BLaER1 (cell line): ENCODE results near the gene NAV2.

Source experiments
- H3K27ac ChIP-seq: shearing (Covaris generic); formaldehyde crosslinking; 2 replicates; pipeline ENCODE4 v1.8.1; 2022
- H3K27me3 ChIP-seq: shearing (Covaris generic); formaldehyde crosslinking; 2 replicates; pipeline ENCODE4 v1.8.1; 2022
- H3K36me3 ChIP-seq: shearing (Covaris generic); formaldehyde crosslinking; 2 replicates; pipeline ENCODE4 v1.8.1; 2022
- H3K4me1 ChIP-seq: shearing (Covaris generic); formaldehyde crosslinking; 2 replicates; pipeline ENCODE4 v1.8.1; 2022
- H3K4me2 ChIP-seq: shearing (Covaris generic); formaldehyde crosslinking; 2 replicates; pipeline ENCODE4 v1.8.1; 2022
- H3K4me3 ChIP-seq: shearing (Covaris generic); formaldehyde crosslinking; 2 replicates; pipeline ENCODE4 v1.8.1; 2022
- H3K9ac ChIP-seq: shearing (Covaris generic); formaldehyde crosslinking; 2 replicates; pipeline ENCODE4 v1.8.1; 2022
- H3K9me3 ChIP-seq: shearing (Covaris generic); formaldehyde crosslinking; 2 replicates; pipeline ENCODE4 v1.8.1; 2022
- H4K20me1 ChIP-seq: shearing (Covaris generic); formaldehyde crosslinking; 2 replicates; pipeline ENCODE4 v1.8.1; 2022
- Cebpa-rat ChIP-seq: shearing (Covaris generic); IDR thresholded peaks from 2 replicates; pipeline ENCODE4 v1.8.1; 2022

The NAV2 gene

GRCh38 chr11:20048707-20049106, 336.1 kb downstream of the NAV2 start:
- H3K36me3 ChIP-seq, result no peaks in the 10 kb centered on the region
- no peaks in the 10 kb centered on the region for H3K27me3 ChIP-seq
- H3K9me3 ChIP-seq, result no peaks in the 10 kb centered on the region
- no peak for TF ChIP-seq Cebpa-rat
- H3K9ac ChIP-seq, result no peak overlapping the region
- H3K4me2 ChIP-seq, result peak overlapping the region; percentile 4; the same call in 1 of the 2 replicates
- no peak overlapping the region for H3K4me3 ChIP-seq
- H3K4me1 ChIP-seq, result peaks cover 45% of the 10 kb centered on the region
- no peak overlapping the region for H3K27ac ChIP-seq
- H4K20me1 ChIP-seq, result no peaks in the 10 kb centered on the region

GRCh38 chr11:20049231-20049630, 336.6 kb downstream of the NAV2 start:
- H3K4me3 ChIP-seq, result no peak overlapping the region
- H3K27me3 ChIP-seq, result no peaks in the 10 kb centered on the region
- no peaks in the 10 kb centered on the region for H3K36me3 ChIP-seq
- H3K9me3 ChIP-seq, result no peaks in the 10 kb centered on the region
- peaks cover 41% of the 10 kb centered on the region for H3K4me1 ChIP-seq
- no peak for TF ChIP-seq Cebpa-rat
- peak overlapping the region; percentile 4; the same call in 1 of the 2 replicates for H3K4me2 ChIP-seq
- H3K27ac ChIP-seq, result no peak overlapping the region
- H3K9ac ChIP-seq, result no peak overlapping the region
- H4K20me1 ChIP-seq, result no peaks in the 10 kb centered on the region

DNA sequence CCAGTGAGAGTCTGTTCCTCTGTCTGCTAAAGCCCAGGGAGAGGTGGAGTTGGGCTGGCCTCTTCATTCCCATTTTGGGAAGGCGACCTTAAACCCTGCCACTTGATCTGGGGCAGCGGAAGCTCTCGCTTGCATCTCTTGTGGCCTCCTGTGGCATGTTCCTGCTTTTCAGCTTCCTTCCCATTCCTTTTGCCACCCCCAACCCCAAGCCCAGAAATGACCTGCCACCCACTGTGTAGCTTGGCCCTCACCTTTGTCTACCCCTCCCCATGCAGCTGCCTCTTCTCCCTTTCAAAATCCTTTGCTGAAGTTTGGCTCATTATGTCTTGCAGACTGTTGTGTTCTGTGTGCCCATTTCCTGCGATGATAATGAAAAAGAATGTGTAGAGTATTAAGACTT, 337.4 kb downstream of the NAV2 start:
- Histone ChIP-seq H3K9ac (no peak overlapping the region), H3K4me2 (no peak overlapping the region), H3K9me3 (no peaks in the 10 kb centered on the region), H3K36me3 (no peaks in the 10 kb centered on the region), H4K20me1 (no peaks in the 10 kb centered on the region), H3K4me1 (peaks cover 33% of the 10 kb centered on the region), H3K27ac (no peak overlapping the region), H3K4me3 (no peak overlapping the region), H3K27me3 (no peaks in the 10 kb centered on the region)
- no peak for TF ChIP-seq Cebpa-rat

DNA sequence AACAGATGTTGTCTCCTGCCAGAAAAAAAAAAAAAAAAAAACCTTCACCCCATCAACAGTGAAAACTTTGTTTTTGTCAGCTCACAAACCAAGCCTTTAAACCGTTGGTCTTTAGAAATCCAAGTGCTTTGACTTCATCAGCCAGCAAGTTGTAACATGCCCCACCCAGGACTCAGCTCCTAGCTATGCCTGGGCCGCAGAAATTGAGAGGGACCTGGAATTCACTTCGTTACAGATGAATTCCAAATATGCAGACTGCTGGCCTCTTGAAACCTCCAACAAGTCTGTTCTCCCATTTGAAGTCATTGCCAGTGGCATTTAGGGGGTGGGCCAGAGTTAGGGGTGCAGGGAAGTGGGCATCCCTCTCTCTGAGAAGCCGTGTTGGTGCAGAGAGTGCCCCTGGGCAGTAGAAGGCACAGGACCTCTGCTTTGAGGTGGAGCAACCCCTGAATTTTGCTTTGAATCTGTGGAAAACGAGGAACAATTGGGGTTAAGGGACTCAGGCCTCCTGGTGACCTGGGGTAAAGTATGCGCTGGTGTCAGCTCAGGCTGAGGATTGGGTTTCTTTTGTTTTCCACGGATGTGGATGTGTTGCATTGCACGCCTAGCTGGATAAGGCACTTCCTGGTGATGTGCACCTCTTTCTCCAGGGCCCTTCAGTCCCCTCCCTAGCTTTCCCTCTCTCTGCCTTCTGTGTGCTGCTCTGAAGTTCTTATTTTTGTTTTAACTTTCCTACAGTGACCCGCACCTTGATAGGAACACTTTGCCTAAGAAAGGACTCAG, 338.1 kb downstream of the NAV2 start:
- Histone ChIP-seq H3K9ac (no peak overlapping the region), H3K4me1 (peaks cover 30% of the 10 kb centered on the region), H3K27me3 (no peaks in the 10 kb centered on the region), H3K9me3 (no peaks in the 10 kb centered on the region), H3K4me2 (no peak overlapping the region), H4K20me1 (no peaks in the 10 kb centered on the region), H3K36me3 (no peaks in the 10 kb centered on the region), H3K27ac (no peak overlapping the region), H3K4me3 (no peak overlapping the region)
- no peak for TF ChIP-seq Cebpa-rat

DNA sequence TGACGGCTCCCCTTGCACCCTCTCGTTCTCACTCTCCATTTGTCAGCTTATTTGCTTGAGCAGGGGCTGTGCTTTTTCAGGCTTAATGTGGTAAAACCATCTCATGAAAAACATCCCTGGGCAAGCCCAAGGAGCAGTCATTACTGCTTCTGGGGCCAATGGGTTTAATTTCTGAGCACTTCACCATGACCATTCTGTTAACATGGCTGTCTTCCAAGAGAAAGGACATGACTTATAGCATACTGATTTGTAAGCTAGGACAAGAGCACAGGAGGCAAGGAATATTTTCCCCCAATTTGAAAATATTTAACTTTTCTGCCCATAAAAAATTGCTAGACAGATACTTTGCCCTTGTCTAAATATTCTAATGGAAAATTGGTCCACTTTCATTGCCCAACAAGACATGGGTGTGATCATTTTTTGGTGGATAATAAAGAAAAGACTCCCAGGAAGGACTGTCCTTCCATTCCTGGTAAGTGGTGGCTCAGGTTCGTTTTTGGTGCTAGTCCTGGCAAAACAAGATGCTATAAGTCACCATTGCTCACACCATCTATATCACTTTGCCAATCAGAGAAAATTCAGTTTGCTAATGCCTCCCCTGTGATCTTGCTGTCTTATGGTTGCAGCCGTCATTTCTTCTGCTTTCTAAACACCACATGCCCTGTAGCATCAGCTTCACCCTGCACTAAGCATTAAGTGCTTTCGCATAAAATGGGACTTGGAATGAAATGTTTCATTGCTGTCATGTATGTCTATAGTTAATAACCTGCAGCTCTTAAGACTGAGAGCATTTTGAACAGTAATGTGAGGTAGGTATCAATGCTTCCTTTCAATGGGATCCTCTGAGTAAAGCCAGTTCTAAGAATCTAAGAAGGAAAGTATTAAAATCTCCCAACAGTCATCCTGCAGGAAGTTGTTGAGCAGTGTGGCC, 339.1 kb downstream of the NAV2 start:
- no peak overlapping the region for H3K9ac ChIP-seq
- no peaks in the 10 kb centered on the region for H3K9me3 ChIP-seq
- H3K4me3 ChIP-seq, result no peak overlapping the region
- H3K4me1 ChIP-seq, result peaks cover 20% of the 10 kb centered on the region
- H3K27ac ChIP-seq, result no peak overlapping the region
- no peaks in the 10 kb centered on the region for H4K20me1 ChIP-seq
- H3K27me3 ChIP-seq, result no peaks in the 10 kb centered on the region
- no peak for TF ChIP-seq Cebpa-rat
- no peaks in the 10 kb centered on the region for H3K36me3 ChIP-seq
- no peak overlapping the region for H3K4me2 ChIP-seq

DNA sequence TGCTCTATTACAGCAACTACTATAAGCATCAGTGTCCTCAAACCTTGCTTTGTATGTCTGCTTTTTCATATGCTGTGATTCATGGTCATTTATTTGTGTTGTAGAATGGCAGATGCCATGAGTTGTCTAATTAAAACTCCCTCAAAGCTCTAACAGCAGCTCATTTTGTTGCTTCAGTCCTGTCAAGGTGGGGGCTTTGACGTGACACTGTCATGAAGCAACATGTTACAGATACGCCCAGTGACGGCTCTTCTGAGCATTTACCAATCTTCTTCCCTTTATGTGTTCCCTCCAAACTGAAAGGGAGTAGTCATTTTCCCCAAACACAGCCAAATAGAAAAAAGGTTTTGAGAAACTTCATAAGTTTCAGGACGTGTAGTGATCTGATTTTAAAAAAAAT, 340.9 kb downstream of the NAV2 start:
- no peak overlapping the region for H3K4me3 ChIP-seq
- peaks cover 13% of the 10 kb centered on the region for H3K4me1 ChIP-seq
- H3K9me3 ChIP-seq, result no peaks in the 10 kb centered on the region
- no peaks in the 10 kb centered on the region for H4K20me1 ChIP-seq
- TF ChIP-seq Cebpa-rat, result no peak
- no peaks in the 10 kb centered on the region for H3K36me3 ChIP-seq
- no peak overlapping the region for H3K27ac ChIP-seq
- H3K27me3 ChIP-seq, result no peaks in the 10 kb centered on the region
- no peak overlapping the region for H3K4me2 ChIP-seq
- no peak overlapping the region for H3K9ac ChIP-seq

GRCh38 chr11:20054584-20054983, 341.9 kb downstream of the NAV2 start:
- no peaks in the 10 kb centered on the region for H3K36me3 ChIP-seq

DNA sequence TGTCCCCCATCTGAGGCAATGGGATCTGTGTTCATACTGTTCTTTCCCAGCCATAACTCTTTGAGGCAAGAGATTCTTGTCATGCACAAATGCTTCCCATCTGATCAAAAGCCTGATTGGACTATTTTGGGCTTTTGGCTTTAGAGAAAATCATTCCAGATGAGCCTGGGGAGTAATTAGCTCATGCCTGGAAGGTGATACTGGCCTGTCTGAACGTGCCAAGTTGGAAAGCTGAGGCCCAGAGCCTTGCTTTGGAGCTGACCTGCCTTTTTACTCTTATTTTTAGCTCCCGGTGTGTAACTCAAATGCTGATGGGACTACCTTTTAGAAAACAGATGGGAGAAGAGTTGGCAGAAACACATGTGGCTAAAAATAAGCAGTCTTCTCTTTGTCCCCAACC, 342.7 kb downstream of the NAV2 start:
- Histone ChIP-seq H3K27ac (no peak overlapping the region), H3K9me3 (no peaks in the 10 kb centered on the region), H3K9ac (no peak overlapping the region), H3K27me3 (no peaks in the 10 kb centered on the region), H3K36me3 (no peaks in the 10 kb centered on the region), H4K20me1 (no peaks in the 10 kb centered on the region), H3K4me2 (no peak overlapping the region), H3K4me1 (0 out of 2 replicates have a peak, but pooled peaks cover 4% of the 10 kb centered on the region), H3K4me3 (no peak overlapping the region)
- TF ChIP-seq Cebpa-rat, result no peak

More at GRCh38 chr11:20054584-20054983, 341.9 kb downstream of the NAV2 start:
- H3K4me3 ChIP-seq, result no peak overlapping the region
- no peak overlapping the region for H3K9ac ChIP-seq
- peaks cover 4% of the 10 kb centered on the region; the same call in 1 of the 2 replicates for H3K4me1 ChIP-seq
- H3K4me2 ChIP-seq, result no peak overlapping the region
- H3K9me3 ChIP-seq, result no peaks in the 10 kb centered on the region
- no peaks in the 10 kb centered on the region for H3K27me3 ChIP-seq
- H4K20me1 ChIP-seq, result no peaks in the 10 kb centered on the region
- TF ChIP-seq Cebpa-rat, result no peak
- no peak overlapping the region for H3K27ac ChIP-seq

DNA sequence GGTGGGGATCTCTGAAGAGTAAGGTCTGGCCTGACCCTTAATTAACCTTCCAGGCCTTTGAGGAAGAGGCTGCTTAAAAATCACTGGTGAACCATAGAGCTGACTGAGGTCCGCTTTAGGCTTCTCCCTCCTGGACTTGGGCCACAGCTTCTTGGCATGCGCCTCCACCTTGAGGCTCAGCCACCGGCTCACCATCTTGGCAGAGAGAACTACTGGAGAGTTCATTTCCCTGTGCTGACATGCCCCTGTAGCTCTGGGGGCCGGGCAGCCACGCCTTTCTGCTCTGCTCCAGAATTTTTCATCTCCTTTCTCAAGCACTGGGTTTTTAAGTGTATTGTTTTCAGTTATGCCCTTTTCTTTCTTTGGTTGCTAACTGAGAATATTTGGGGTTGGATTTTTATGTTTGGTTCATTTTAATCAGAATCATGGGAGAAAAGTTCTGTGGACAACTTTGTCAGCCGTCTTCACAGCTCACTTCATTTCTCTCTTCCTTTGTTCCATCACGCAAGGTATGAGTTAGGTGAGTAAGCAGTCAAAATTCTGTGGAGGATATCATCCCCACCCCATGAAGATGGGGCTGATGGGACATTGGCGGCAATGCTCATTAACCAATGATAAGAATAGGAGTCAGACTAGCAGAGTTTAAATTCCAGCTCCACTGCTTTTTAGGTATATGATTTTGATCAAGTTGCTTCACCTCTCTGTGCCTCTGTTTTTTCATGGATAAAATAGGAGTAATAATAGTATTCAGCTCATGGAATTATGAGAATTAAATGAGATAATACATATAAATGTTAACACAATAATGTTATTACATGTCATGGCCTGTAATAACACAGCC, 343.7 kb downstream of the NAV2 start:
- no peaks in the 10 kb centered on the region for H3K27me3 ChIP-seq
- no peak overlapping the region for H3K4me3 ChIP-seq
- no peaks in the 10 kb centered on the region for H4K20me1 ChIP-seq
- H3K36me3 ChIP-seq, result no peaks in the 10 kb centered on the region
- no peak overlapping the region for H3K27ac ChIP-seq
- 0 out of 2 replicates have a peak, but pooled peaks cover 4% of the 10 kb centered on the region for H3K4me1 ChIP-seq
- no peaks in the 10 kb centered on the region for H3K9me3 ChIP-seq
- TF ChIP-seq Cebpa-rat, result no peak
- H3K4me2 ChIP-seq, result no peak overlapping the region
- H3K9ac ChIP-seq, result no peak overlapping the region
